ENCODE measurements around the gene PTK7.

The PTK7 gene

DNA sequence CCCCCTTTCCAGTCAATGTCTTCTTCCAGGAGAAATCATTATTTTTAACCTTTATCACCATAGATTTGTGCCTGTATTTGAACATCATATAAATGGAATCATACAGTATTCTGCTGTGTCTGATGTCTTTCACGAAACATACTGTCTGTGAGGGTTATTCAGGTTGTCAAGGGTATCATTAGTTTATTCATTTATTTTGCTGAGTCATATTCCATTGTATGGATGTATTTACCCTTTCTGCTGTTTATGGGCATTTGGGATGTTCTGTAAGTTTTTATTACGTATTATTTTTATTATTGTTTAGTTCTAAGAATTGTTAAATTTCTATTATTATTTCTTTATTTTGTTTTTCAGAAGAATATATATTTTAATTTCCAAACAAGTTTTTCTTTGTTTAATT, 131.2 kb downstream of the PTK7 start:
- no peak for DNase-seq (ENCODE audit: low spot score)

Data from hepatic stellate cell (primary cell).